Gastrocnemius medialis (tissue), 4 donors: ENCODE measurements around the gene TGFB1I1. TPM values are rescaled to one million over a fixed set of nuclear protein-coding genes. Genes with fewer than 3 reads are reported as not detected.
"Not testable (repeated sequence)": the region's sequence is repeated elsewhere in the genome, so short reads cannot be mapped to it uniquely, and the experiment has no call there.

Experiments
- ATAC-seq, 2 donors: fragments of 150-250 bp; one replicate each; pipeline ENCODE4 v1.9.1; 2016
- DNase-seq, 2 donors: peaks; one replicate each; pipeline ENCODE4 v3.0.0-alpha.2; 2019
- H3K27ac ChIP-seq, 4 donors: fragments of 200-600 bp; sonication (generic); 1 replicate in 1 of 4; 2 replicates in 3 of 4; pipeline ENCODE4 v1.5.1; 2016 to 2018; ENCODE audit warnings: mild to moderate bottlenecking in 2 of 4, moderate library complexity in 1 of 4
- H3K27me3 ChIP-seq, 3 donors: fragments of 200-600 bp; sonication (generic) in 2 of 3; 1 replicate in 1 of 3; 2 replicates in 2 of 3; pipeline versions ENCODE4 v1.5.1 to v1.6.0; 2016 to 2019; ENCODE audit warnings: mild to moderate bottlenecking in 1 of 3, moderate library complexity in 1 of 3
- H3K36me3 ChIP-seq, 2 donors: fragments of 200-600 bp; sonication (generic) in 1 of 2; one replicate each; pipeline ENCODE4 v1.5.1; 2017 to 2018
- H3K4me1 ChIP-seq, 2 donors: fragments of 200-600 bp; sonication (generic) in 1 of 2; one replicate each; pipeline ENCODE4 v1.5.1; 2016 to 2017; ENCODE audit warnings: mild to moderate bottlenecking in 2 of 2
- H3K4me3 ChIP-seq, 4 donors: fragments of 200-600 bp; sonication (generic) in 3 of 4; 1 replicate in 1 of 4; 2 replicates in 3 of 4; pipeline ENCODE4 v1.5.1; 2016 to 2019; ENCODE audit warnings: mild to moderate bottlenecking in 2 of 4
- H3K9me3 ChIP-seq, 3 donors: fragments of 200-600 bp; sonication (generic) in 2 of 3; 1 replicate in 1 of 3; 2 replicates in 2 of 3; pipeline ENCODE4 v1.5.1; 2016 to 2019
- POLR2A ChIP-seq, 2 donors: fragments of 450-650 bp; IDR thresholded peaks; one replicate each; pipeline ENCODE4 v1.6.1; 2017; ENCODE audit warnings: antibody characterized with exemption in 2 of 2, mild to moderate bottlenecking in 2 of 2, moderate library complexity in 2 of 2
- in situ Hi-C, 4 donors: fragments of 200-750 bp; cut with MboI; loops; one replicate each; pipeline versions ENCODE4 v1.15.0 to v1.8.0; 2017; ENCODE audit warnings: low sequenced_read_pairs in 4 of 4
- intact Hi-C: fragments of 100-400 bp; cut with DNase I; formaldehyde crosslinking; loops from one replicate; pipeline ENCODE4 v1.15.1; 2023; ENCODE audit warnings: low total_unique reads
- total RNA-seq, 4 donors: library from RNA; depleted of rRNA; stranded (reverse); fragments of >200 nt; gene quantifications; one replicate each; pipeline versions ENCODE4 v1.1.0 to v1.2.3, GENCODE V29; 2016
- TF ChIP-seq, protein P1 (sequence below), 5 experiments: fragments of 450-650 bp in 3 of 5; fragments of 200-600 bp in 2 of 5; sonication (generic) in 2 of 5; IDR thresholded peaks in 4 of 5; conservative IDR thresholded peaks in 1 of 5; 1 replicate in 4 of 5; 2 replicates in 1 of 5; pipeline ENCODE4 v1.5.1; 2016 to 2019; ENCODE audit warnings: antibody characterized with exemption in 5 of 5, mild to moderate bottlenecking in 3 of 5, moderate library complexity in 3 of 5

TGFB1I1 gene
- total RNA-seq, 4 donors from 2014 or later, result 4.6 to 14.4 (median 7.4) TPM

DNA sequence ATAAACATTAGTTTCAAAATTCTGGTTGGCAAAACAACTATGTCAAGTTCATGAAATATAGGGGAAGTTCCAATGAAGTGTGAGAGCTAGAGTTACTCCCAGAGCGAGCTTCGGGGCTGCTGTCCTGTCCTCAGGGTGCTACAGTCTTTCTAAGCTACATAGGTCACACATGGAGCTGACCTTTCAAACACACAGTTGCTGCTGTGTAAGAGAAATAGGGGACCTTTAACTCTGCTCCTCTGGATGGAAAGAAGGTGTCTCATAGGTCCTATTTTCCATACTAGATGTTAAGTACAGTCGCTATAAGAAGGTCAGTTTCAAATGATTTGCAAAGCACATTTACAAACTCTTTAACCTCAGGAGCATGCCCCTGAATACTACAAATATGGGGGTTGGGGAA is 49.4 kb downstream of the TGFB1I1 start:
- TF ChIP-seq POLR2A (IDR thresholded peaks at IDR 0.05), result no peak
- TF ChIP-seq, protein P1, sequence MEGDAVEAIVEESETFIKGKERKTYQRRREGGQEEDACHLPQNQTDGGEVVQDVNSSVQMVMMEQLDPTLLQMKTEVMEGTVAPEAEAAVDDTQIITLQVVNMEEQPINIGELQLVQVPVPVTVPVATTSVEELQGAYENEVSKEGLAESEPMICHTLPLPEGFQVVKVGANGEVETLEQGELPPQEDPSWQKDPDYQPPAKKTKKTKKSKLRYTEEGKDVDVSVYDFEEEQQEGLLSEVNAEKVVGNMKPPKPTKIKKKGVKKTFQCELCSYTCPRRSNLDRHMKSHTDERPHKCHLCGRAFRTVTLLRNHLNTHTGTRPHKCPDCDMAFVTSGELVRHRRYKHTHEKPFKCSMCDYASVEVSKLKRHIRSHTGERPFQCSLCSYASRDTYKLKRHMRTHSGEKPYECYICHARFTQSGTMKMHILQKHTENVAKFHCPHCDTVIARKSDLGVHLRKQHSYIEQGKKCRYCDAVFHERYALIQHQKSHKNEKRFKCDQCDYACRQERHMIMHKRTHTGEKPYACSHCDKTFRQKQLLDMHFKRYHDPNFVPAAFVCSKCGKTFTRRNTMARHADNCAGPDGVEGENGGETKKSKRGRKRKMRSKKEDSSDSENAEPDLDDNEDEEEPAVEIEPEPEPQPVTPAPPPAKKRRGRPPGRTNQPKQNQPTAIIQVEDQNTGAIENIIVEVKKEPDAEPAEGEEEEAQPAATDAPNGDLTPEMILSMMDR (IDR thresholded peaks at IDR 0.05 in 4 of 5, conservative IDR thresholded peaks at IDR 0.05 in 1 of 5), result no peak
- no peaks in the 10 kb centered on the region for H3K4me1 ChIP-seq
- peaks cover 1 to 3% (median 3%) of the 10 kb centered on the region in 3 donors for H3K27me3 ChIP-seq
- H3K4me3 ChIP-seq, result no peak overlapping the region
- no peaks in the 10 kb centered on the region for H3K36me3 ChIP-seq
- no peaks in the 10 kb centered on the region for H3K9me3 ChIP-seq
- H3K27ac ChIP-seq, result no peak overlapping the region
- in situ Hi-C loops (loop anchor here in 3 of 4 donors (25.0 kb wide), 3 partner anchors 191 to 366 kb away; partner anchors contain the start of gene ZNF267 (in 2 of the 3)), intact Hi-C loops (no loop called here)
- DNase-seq (no peak), ATAC-seq (no peak)

- DNase-seq (no peak), ATAC-seq (no peak)
- no peaks in the 10 kb centered on the region for H3K36me3 ChIP-seq
- in situ Hi-C loops, result loop anchor here in 3 of 4 donors (25.0 kb wide), 3 partner anchors 190 to 365 kb away; partner anchors contain the start of gene ZNF267 (in 2 of the 3)
- H3K4me1 ChIP-seq, result no peaks in the 10 kb centered on the region
- peaks cover under 1 to 3% (median 3%) of the 10 kb centered on the region in 3 donors for H3K27me3 ChIP-seq
- no peaks in the 10 kb centered on the region for H3K9me3 ChIP-seq
- intact Hi-C loops, result no loop called here
- no peak overlapping the region for H3K4me3 ChIP-seq
- H3K27ac ChIP-seq, result no peak overlapping the region
- no peak for TF ChIP-seq POLR2A (IDR thresholded peaks at IDR 0.05)
- TF ChIP-seq, protein P1 (IDR thresholded peaks at IDR 0.05 in 4 of 5, conservative IDR thresholded peaks at IDR 0.05 in 1 of 5), result no peak
Observed at GRCh38 chr16:31522071-31522470, 50.1 kb downstream of the TGFB1I1 start.

- DNase-seq, H3K4me3 ChIP-seq, ATAC-seq, intact Hi-C loops, H3K27ac ChIP-seq, H3K9me3 ChIP-seq, H3K36me3 ChIP-seq, H3K4me1 ChIP-seq: not testable (repeated sequence)
- in situ Hi-C loops, result loop anchor here in 3 of 4 donors (25.0 kb wide), 3 partner anchors 189 to 364 kb away; partner anchors contain the start of gene ZNF267 (in 2 of the 3)
- H3K27me3 ChIP-seq, result peaks cover 14 to 20% (median 15%) of the 10 kb centered on the region in 3 donors
Observed at GRCh38 chr16:31523768-31524167, 51.8 kb downstream of the TGFB1I1 start.

DNA sequence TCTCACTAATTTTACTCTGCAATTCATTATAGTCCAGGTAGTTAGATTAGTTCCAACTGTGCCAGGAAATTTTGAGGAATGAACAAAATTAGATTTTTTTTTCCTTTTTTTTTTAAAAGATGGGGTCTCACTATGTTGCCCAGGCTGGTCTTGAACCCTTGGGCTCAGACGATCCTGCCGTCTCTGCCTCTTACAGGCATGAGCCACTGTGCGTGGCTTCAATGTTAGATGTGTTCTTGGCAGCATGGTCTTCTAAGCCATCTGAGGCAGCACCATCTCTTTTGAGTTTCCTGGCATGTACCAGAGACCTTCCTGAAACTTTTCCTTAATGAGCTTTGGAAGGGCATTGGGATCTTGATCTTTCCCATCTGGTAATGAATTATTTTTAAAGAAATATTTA is 53.2 kb downstream of the TGFB1I1 start:
- H3K9me3 ChIP-seq, result no peaks in the 10 kb centered on the region
- H3K27me3 ChIP-seq, result peaks cover 18 to 27% (median 25%) of the 10 kb centered on the region in 3 donors
- intact Hi-C loops, result no loop called here

More for the DNA sequence above, 53.2 kb downstream of the TGFB1I1 start:
- in situ Hi-C loops, result no loop called here
- H3K27ac ChIP-seq, result no peak overlapping the region
- no peaks in the 10 kb centered on the region for H3K36me3 ChIP-seq
- no peak overlapping the region for H3K4me3 ChIP-seq
- ATAC-seq (no peak), DNase-seq (no peak)
- peaks cover 0 to 4% of the 10 kb centered on the region in 2 donors for H3K4me1 ChIP-seq
- TF ChIP-seq POLR2A (IDR thresholded peaks at IDR 0.05), result no peak
- TF ChIP-seq, protein P1 (IDR thresholded peaks at IDR 0.05 in 4 of 5, conservative IDR thresholded peaks at IDR 0.05 in 1 of 5), result no peak

Other genes with a start within 250 kb of the TGFB1I1 start
- gene ITGAM, start 212.2 kb upstream of the TGFB1I1 start, total RNA-seq, result 1 to 10 TPM in 3 of 4 donors, under 1 TPM in 1; 0.68 to 3.9 (median 3.0) TPM
- gene ITGAX, start 117.0 kb upstream of the TGFB1I1 start, total RNA-seq, result under 1 TPM; 0.22 to 0.91 (median 0.56) TPM
- not detected for gene ITGAD, start 78.8 kb upstream of the TGFB1I1 start, total RNA-seq
- 1,000 to 10,000 TPM in 1 of 4 donors, 100 to 1,000 TPM in 3; 597 to 1,192 (median 930) TPM for gene COX6A2, start 43.8 kb upstream of the TGFB1I1 start, total RNA-seq
- gene ZNF843, start 29.4 kb upstream of the TGFB1I1 start, total RNA-seq, result 1 to 10 TPM in 3 of 4 donors, under 1 TPM in 1; 0.65 to 3.0 (median 1.5) TPM
- 10 to 100 TPM; 13.9 to 24.3 (median 19.4) TPM for gene ARMC5, start 12.7 kb upstream of the TGFB1I1 start, total RNA-seq
- not detected for gene SLC5A2, start 11.0 kb downstream of the TGFB1I1 start, total RNA-seq
- 10 to 100 TPM in 1 of 4 donors, 1 to 10 TPM in 3; 6.7 to 15.1 (median 8.5) TPM for gene RUSF1, start 36.2 kb downstream of the TGFB1I1 start, total RNA-seq
- not detected for gene AHSP, start 55.7 kb downstream of the TGFB1I1 start, total RNA-seq